HepG2 (cell line): Measurements from ENCODE around the gene RTF1. TPM values are rescaled to one million over a fixed set of nuclear protein-coding genes. Genes with fewer than 3 reads are reported as not detected.
A peak's percentile ranks its signal among the peaks of the same experiment; 100 is the strongest.

Experiments used
- ATAC-seq: fragments of 200-7000 bp; cut with Tn5 transposase; 3 replicates; pipeline ENCODE4 v1.9.1; 2020; ENCODE audit warnings: mild to moderate bottlenecking, moderate library complexity
- BruUV-seq: library from RNA; stranded (reverse); fragments of 400-500 nt; replicated peaks from 2 replicates; lab custom pipeline; 2021; lab: Mats Ljungman, UMichigan
- CTCF ChIA-PET: fragments of 300-600 bp; formaldehyde crosslinking; extraction: SDS; loops from one replicate; lab custom pipeline; 2021; ENCODE audit warnings: low total read pairs, inconsistent platforms, low intra/inter-chr PET ratio; lab: Yijun Ruan, JAX
- POLR2A ChIA-PET: fragments of 350-600 bp; sonication (Branson Sonifier 250); formaldehyde crosslinking; loops from one replicate; lab custom pipeline; 2020; ENCODE audit warnings: antibody characterized with exemption, inconsistent platforms; lab: Yijun Ruan, JAX
- DNase-seq: peaks from one replicate; pipeline ENCODE4 v3.0.0-alpha.2; 2015; ENCODE audit warnings: low spot score
- FAIRE-seq: peaks from 3 replicates; lab custom pipeline; 2011; peaks lifted over from hg19 to GRCh38; lab: Jason Lieb, UNC
- H2AFZ ChIP-seq: one replicate; pipeline ENCODE4 v1.6.1; 2011; ENCODE audit warnings: low read length, inconsistent platforms
- H3K27ac ChIP-seq: fragments of 300-600 bp; 3 replicates; pipeline ENCODE4 v1.8.0; 2011; ENCODE audit warnings: mixed run types, mild to moderate bottlenecking, mixed read lengths, low read length, inconsistent platforms; ENCODE audit not compliant: insufficient read depth; ENCODE audit errors: extremely low read length
- H3K27me3 ChIP-seq, 2 experiments: fragments of 200-600 bp in 1 of 2; 2 replicates in 1 of 2; 3 replicates in 1 of 2; pipeline versions ENCODE4 v1.6.0 to v1.8.0; 2011; ENCODE audit warnings: low read length in 2 of 2, mild to moderate bottlenecking in 2 of 2, moderate library complexity in 2 of 2, inconsistent platforms in 1 of 2; ENCODE audit not compliant: insufficient read depth in 2 of 2, control insufficient read depth in 1 of 2
- H3K36me3 ChIP-seq, 2 experiments: fragments of 200-600 bp in 1 of 2; replicated peaks in 1 of 2; 2 replicates in 1 of 2; 3 replicates in 1 of 2; pipeline versions ENCODE4 v1.5.1 to v1.8.0; 2011; ENCODE audit warnings: low read length in 2 of 2, inconsistent platforms in 1 of 2; ENCODE audit not compliant: insufficient read depth in 2 of 2, control insufficient read depth in 1 of 2
- H3K4me1 ChIP-seq: 2 replicates; pipeline ENCODE4 v1.5.1; 2012; ENCODE audit warnings: low read length, inconsistent platforms; ENCODE audit not compliant: insufficient read depth
- H3K4me2 ChIP-seq: 2 replicates; pipeline ENCODE4 v1.6.0; 2011; ENCODE audit warnings: low read depth, low read length, inconsistent platforms
- H3K4me3 ChIP-seq, 3 experiments: fragments of 200-600 bp in 1 of 3; sonication (generic), shearing (Covaris generic) in 1 of 3; replicated peaks in 1 of 3; 2 replicates each; pipeline ENCODE4 v1.5.1; 2011 to 2016; ENCODE audit warnings: low read length in 3 of 3, inconsistent platforms in 2 of 3, low read depth in 2 of 3, mild to moderate bottlenecking in 2 of 3, control low read depth in 1 of 3, mixed read lengths in 1 of 3; ENCODE audit not compliant: insufficient read depth in 1 of 3
- H3K79me2 ChIP-seq: one replicate; pipeline ENCODE4 v1.6.1; 2011; ENCODE audit warnings: low read length, inconsistent platforms; ENCODE audit not compliant: insufficient read depth
- H3K9ac ChIP-seq: 2 replicates; pipeline ENCODE4 v1.6.0; 2011; ENCODE audit warnings: mild to moderate bottlenecking, low read depth, low read length, inconsistent platforms; ENCODE audit not compliant: insufficient read depth
- H3K9me3 ChIP-seq: 2 replicates; pipeline ENCODE4 v1.5.1; 2012; ENCODE audit warnings: mild to moderate bottlenecking, low read length
- H4K20me1 ChIP-seq: 2 replicates; pipeline ENCODE4 v1.6.0; 2011; ENCODE audit warnings: inconsistent platforms, mild to moderate bottlenecking, low read length, moderate library complexity; ENCODE audit not compliant: insufficient read depth
- CEBPG ChIP-seq: IDR thresholded peaks from 2 replicates; pipeline ENCODE4 v1.6.1; 2016
- CREBL2 ChIP-seq: sonication (generic); formaldehyde crosslinking; IDR thresholded peaks from 2 replicates; pipeline ENCODE4 v1.8.1; 2023; ENCODE audit warnings: missing genetic modification reagents, mild to moderate bottlenecking, borderline replicate concordance
- MEF2D ChIP-seq: sonication (generic); formaldehyde crosslinking; IDR thresholded peaks from 2 replicates; pipeline ENCODE4 v1.5.1; 2020; ENCODE audit warnings: mild to moderate bottlenecking, missing genetic modification reagents
- ZBTB38 ChIP-seq: sonication (generic); formaldehyde crosslinking; IDR thresholded peaks from 2 replicates; pipeline ENCODE4 v1.5.1; 2020; ENCODE audit warnings: mild to moderate bottlenecking, missing genetic modification reagents
- ZFX ChIP-seq: sonication (generic); formaldehyde crosslinking; IDR thresholded peaks from 2 replicates; pipeline ENCODE4 v1.4.0; 2020; ENCODE audit warnings: mild to moderate bottlenecking, low read depth, missing genetic modification reagents, moderate library complexity
- ZKSCAN1 ChIP-seq: fragments of 150-350 bp; IDR thresholded peaks from 2 replicates; pipeline ENCODE4 v1.6.1; 2014; ENCODE audit warnings: low read length
- ZNF33A ChIP-seq: sonication (generic); formaldehyde crosslinking; IDR thresholded peaks from 2 replicates; pipeline ENCODE4 v1.5.1; 2020; ENCODE audit warnings: missing genetic modification reagents, mild to moderate bottlenecking, moderate library complexity, borderline replicate concordance
- ZNF343 ChIP-seq: sonication (generic); formaldehyde crosslinking; IDR thresholded peaks from 2 replicates; pipeline ENCODE4 v1.4.0; 2020; ENCODE audit warnings: mild to moderate bottlenecking, missing genetic modification reagents
- ZNF790 ChIP-seq: sonication (generic); formaldehyde crosslinking; IDR thresholded peaks from 2 replicates; pipeline ENCODE4 v1.8.0; 2022; ENCODE audit warnings: missing genetic modification reagents, mild to moderate bottlenecking, borderline replicate concordance
- WGBS: methylation state at CpG from one replicate; pipeline ENCODE4 v1.1.6; 2017; ENCODE audit warnings: low lambda C conversion rate; 5-methylcytosine and 5-hydroxymethylcytosine counted together
- in situ Hi-C: cut with HindIII; loops from 2 replicates; pipeline ENCODE4 v1.10.0; 2017; ENCODE audit warnings: low pct_unique_long_range_greater_than_20kb; ENCODE audit not compliant: extremely low pct_ligation_motif_present
- intact Hi-C: fragments of 100-400 bp; cut with micrococcal nuclease; formaldehyde crosslinking; loops from one replicate; pipeline ENCODE4 v1.10.0; 2022; ENCODE audit not compliant: unreplicated experiment
- polyA plus RNA-seq, 8 experiments: library from polyadenylated mRNA; depleted of rRNA in 3 of 8; stranded (reverse) in 7 of 8; unstranded in 1 of 8; fragments of >200 nt; fragmentation: Illumina TruSeq in 4 of 8; extraction: Trizol in 4 of 8; gene quantifications; 2 replicates each; pipeline versions ENCODE4 v1.2.1 to v1.2.3, GENCODE V29; 2011 to 2016; ENCODE audit warnings: low read depth in 4 of 8, missing spikeins in 1 of 8, mixed read lengths in 1 of 8; ENCODE audit not compliant: insufficient read depth in 1 of 8
- total RNA-seq, 5 experiments: library from RNA; depleted of rRNA; stranded (reverse); fragments of >200 nt; fragmentation: Illumina TruSeq; extraction: Trizol; gene quantifications; 2 replicates each; pipeline ENCODE4 v1.2.3, GENCODE V29; 2016; ENCODE audit warnings: low read depth in 1 of 5

RTF1 gene
- total and polyA plus RNA-seq, 2 of the 13 experiments (the other 11 are each of a cell fraction or from before 2014, with no cell fraction given): 13.9 to 17.9 TPM

GRCh38 chr15:41401904-41402267, 15.0 kb upstream of the RTF1 start:
- CTCF ChIA-PET: no interaction called here
- in situ Hi-C loops: no loop called here
- TSS peak; percentile 98 for BruUV-seq

GRCh38 chr15:41407341-41407740, 9.6 kb upstream of the RTF1 start:
- CTCF ChIA-PET: no interaction called here
- FAIRE-seq (no peak), ATAC-seq (no peak)

More at GRCh38 chr15:41401904-41402267, 15.0 kb upstream of the RTF1 start:
- Histone ChIP-seq H4K20me1 (no peaks in the 10 kb centered on the region), H3K4me3 (peak overlapping the region; percentile 65 to 83 (median 83)), H3K9ac (peak overlapping the region; percentile 90), H2AFZ (peak overlapping the region; percentile 88), H3K79me2 (peaks cover 2% of the 10 kb centered on the region), H3K9me3 (no peaks in the 10 kb centered on the region), H3K36me3 (no peaks in the 10 kb centered on the region), H3K4me1 (peaks cover 20% of the 10 kb centered on the region), H3K4me2 (peak overlapping the region; percentile 67), H3K27ac (peak overlapping the region; percentile 84), H3K27me3 (no peaks in the 10 kb centered on the region; a peak in 1 of 5 replicates)
- POLR2A ChIA-PET: interaction anchor here (0.8 kb wide), 1 partner anchor 10 kb away, joined by 3 read pairs; no protein-coding TSS in a partner anchor
- no peak for TF ChIP-seq ZNF33A (CRISPR knock-in tag)
- peak; percentile 8; the same call in 1 of the 2 replicates for TF ChIP-seq ZNF790
- intact Hi-C loops: no loop called here
- DNase-seq (no peak), FAIRE-seq (no peak), ATAC-seq (no peak)
- WGBS: 2% methylated on average over 9 of the region's 9 CpGs

More at GRCh38 chr15:41407341-41407740, 9.6 kb upstream of the RTF1 start:
- Histone ChIP-seq H3K27me3 (no peaks in the 10 kb centered on the region), H3K4me3 (no peak overlapping the region), H4K20me1 (no peaks in the 10 kb centered on the region), H3K9ac (no peak overlapping the region), H3K9me3 (no peaks in the 10 kb centered on the region), H3K79me2 (peaks cover 2% of the 10 kb centered on the region), H3K36me3 (no peaks in the 10 kb centered on the region), H3K27ac (no peak overlapping the region), H2AFZ (no peak overlapping the region), H3K4me2 (no peak overlapping the region), H3K4me1 (peaks cover 23% of the 10 kb centered on the region)
- POLR2A ChIA-PET: interaction anchor here (0.7 kb wide), 1 partner anchor 53 kb away, joined by 3 read pairs; no protein-coding TSS in a partner anchor
- in situ Hi-C loops (no loop called here), intact Hi-C loops (no loop called here)
- WGBS: 86% methylated on average over 5 of the region's 5 CpGs
- DNase-seq: no peak
- no TSS peak for BruUV-seq
- TF ChIP-seq ZFX (CRISPR knock-in tag): no peak
- TF ChIP-seq MEF2D (CRISPR knock-in tag): no peak
- TF ChIP-seq CREBL2: no peak
- TF ChIP-seq ZNF343 (CRISPR knock-in tag): no peak
- no peak for TF ChIP-seq ZKSCAN1
- no peak for TF ChIP-seq CEBPG (CRISPR knock-in tag)
- TF ChIP-seq ZBTB38: no peak
